Nephron progenitor cell (in vitro differentiated cells): ENCODE measurements around the gene INS.
A peak's percentile ranks its signal among the peaks of the same experiment; 100 is the strongest.

Source experiments
- DNase-seq: peaks from one replicate; pipeline ENCODE4 v3.0.0; 2021
- H3K27ac Mint-ChIP-seq: 2 replicates; pipeline ENCODE4 v1.8.0; 2021; ENCODE audit warnings: mild to moderate bottlenecking, moderate library complexity, mixed read lengths
- H3K27me3 Mint-ChIP-seq: 2 replicates; pipeline ENCODE4 v1.8.0; 2021; ENCODE audit warnings: mild to moderate bottlenecking, low read depth, mixed read lengths; ENCODE audit not compliant: poor library complexity
- H3K36me3 Mint-ChIP-seq: 2 replicates; pipeline ENCODE4 v1.8.0; 2021; ENCODE audit warnings: low read depth, mixed read lengths
- H3K4me1 Mint-ChIP-seq: 2 replicates; pipeline ENCODE4 v1.8.0; 2021; ENCODE audit warnings: mixed read lengths
- H3K4me3 Mint-ChIP-seq: 2 replicates; pipeline ENCODE4 v1.8.0; 2021; ENCODE audit warnings: mild to moderate bottlenecking, moderate library complexity, mixed read lengths
- H3K9me3 Mint-ChIP-seq: 2 replicates; pipeline ENCODE4 v1.8.0; 2021; ENCODE audit warnings: mild to moderate bottlenecking, moderate library complexity, mixed read lengths
- TF ChIP-seq, protein P1 (sequence below): fragments of 200-600 bp; sonication (generic); IDR thresholded peaks from 2 replicates; pipeline ENCODE4 v1.5.0; 2021; ENCODE audit warnings: antibody characterized with exemption

The INS gene

DNA sequence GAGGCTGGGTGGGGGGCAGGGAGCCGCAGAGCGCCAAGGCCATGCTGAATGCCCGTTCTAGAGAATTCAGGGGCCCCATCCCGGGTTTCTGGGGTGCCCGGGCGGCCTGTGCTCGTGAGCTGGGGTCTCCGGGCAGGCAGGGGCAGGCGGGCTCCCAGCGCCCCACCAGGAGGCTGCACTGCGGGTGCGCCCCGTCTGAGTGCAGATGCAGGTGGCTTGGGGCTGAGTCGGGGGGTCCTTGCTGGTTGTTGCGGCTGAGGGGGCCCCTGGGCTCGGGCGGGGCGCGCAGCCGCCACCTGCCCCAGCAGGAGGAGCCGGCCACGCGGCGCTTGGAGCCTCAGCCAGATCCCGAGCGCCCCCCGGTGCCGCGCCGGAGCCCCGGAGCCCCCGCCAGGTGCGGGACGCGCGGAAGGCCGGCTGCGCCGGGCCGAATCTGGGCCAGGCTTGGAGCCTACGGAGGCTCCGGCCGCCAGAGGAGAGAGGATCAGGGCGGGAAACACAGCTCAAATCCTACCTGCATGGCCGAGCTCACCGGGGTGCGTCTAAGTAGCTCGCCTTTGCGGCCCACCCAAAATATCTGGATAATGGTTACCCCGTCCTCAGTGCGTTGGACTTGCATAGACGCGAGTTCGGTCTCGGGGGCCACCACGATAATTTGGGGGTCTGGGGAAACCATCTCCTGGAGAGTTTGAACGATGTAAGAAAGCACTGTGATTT lies 21.2 kb downstream of the INS start:
- Mint-ChIP-seq H3K4me3 (peak overlapping the region; percentile 92), H3K9me3 (no peaks in the 10 kb centered on the region), H3K27me3 (peaks cover 75% of the 10 kb centered on the region), H3K27ac (no peak overlapping the region), H3K4me1 (peaks cover 44% of the 10 kb centered on the region), H3K36me3 (peaks cover 16% of the 10 kb centered on the region)
- TF ChIP-seq, protein P1, sequence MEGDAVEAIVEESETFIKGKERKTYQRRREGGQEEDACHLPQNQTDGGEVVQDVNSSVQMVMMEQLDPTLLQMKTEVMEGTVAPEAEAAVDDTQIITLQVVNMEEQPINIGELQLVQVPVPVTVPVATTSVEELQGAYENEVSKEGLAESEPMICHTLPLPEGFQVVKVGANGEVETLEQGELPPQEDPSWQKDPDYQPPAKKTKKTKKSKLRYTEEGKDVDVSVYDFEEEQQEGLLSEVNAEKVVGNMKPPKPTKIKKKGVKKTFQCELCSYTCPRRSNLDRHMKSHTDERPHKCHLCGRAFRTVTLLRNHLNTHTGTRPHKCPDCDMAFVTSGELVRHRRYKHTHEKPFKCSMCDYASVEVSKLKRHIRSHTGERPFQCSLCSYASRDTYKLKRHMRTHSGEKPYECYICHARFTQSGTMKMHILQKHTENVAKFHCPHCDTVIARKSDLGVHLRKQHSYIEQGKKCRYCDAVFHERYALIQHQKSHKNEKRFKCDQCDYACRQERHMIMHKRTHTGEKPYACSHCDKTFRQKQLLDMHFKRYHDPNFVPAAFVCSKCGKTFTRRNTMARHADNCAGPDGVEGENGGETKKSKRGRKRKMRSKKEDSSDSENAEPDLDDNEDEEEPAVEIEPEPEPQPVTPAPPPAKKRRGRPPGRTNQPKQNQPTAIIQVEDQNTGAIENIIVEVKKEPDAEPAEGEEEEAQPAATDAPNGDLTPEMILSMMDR: no peak
- peak; percentile 62 for DNase-seq

DNA sequence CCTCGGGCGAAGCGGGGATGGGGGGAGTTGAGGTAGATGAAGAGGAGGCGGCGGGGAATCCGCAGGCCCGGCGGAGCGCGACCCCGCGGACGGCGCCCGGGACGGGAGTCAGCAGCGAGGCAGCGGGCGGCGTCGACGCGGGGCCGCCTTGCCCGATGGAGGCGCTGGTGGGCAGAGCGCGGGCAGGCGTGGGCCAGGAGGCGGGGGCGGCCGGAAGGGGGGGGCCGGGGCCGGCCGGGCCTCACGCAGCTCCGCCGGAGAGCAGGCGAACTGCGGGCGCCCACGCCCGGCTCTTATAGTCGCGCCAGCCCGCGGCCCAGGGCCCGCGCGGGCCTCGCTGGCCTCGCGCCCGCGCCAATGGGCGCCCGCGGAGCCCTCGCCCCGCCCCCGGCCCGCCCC lies 21.9 kb downstream of the INS start, which contains the start of gene IGF2:
Gene IGF2, minus strand, starts transcription at position 267 of the 399 bp plus-strand sequence. CDS start 3,866 bp downstream, outside the sequence.
- Mint-ChIP-seq H3K4me3 (peak within 1 kb of the TSS; percentile 92), H3K36me3 (peaks cover 17% of the 10 kb centered on the region), H3K27ac (no peak within 1 kb of the TSS), H3K9me3 (no peaks in the 10 kb centered on the region), H3K4me1 (peaks cover 47% of the 10 kb centered on the region), H3K27me3 (peaks cover 69% of the 10 kb centered on the region)
- TF ChIP-seq, protein P1: no peak
- peak; percentile 71 for DNase-seq

DNA sequence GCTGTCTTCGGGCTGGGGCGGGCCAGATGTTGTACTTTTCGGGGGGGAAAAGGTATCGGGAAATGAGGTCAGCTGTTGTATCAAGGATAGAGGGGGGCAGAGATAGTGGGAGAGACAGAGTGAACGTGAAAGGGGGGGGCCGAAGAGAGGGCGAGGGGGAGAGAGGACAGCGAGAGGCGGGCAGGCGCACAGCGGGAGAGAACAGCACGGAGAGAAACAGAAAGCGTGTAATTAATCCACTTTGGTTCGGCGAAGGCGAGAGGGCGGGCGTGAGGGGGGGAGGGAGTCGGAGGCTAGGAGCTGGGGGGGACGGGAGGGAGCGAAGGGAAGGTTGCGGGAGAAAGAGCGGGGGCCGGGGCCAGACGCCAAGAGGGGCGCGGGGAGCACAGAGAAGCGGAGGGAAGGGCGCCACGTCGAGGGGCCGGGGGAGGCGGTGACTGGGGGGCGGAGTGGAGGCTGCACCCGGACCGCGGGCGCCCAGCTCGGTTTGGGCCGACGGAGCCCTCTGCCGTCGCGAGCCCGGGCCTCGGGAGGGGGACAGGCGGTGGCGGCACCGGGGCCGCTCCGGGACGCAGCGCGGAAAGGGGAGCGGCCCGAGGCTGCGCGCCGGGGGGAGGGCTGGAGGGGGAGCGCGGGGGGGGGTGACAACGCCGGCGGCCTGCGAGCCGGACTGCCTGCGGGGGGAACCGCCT lies 22.4 kb downstream of the INS start:
- peak; percentile 46 for DNase-seq

DNA sequence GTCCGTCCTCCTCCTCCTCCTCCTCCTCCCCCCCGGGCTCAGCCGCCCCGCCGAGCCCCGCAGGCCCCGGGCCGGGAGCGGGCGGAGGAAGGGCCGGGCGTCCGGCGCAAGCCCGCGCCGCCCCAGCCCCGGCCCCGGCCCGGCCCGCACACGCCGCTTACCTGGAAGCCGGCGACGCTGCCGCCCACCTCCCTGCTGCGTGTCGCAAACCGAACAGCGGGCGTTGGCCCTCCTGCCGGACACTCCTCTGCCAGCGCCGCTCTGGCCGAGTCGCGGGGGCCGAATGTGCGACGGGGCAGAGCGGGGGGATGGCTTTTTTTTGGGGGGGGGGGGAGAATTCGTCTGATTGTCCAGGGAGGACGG lies 23.0 kb downstream of the INS start:
- H3K4me1 Mint-ChIP-seq: peaks cover 52% of the 10 kb centered on the region
- peak overlapping the region; percentile 88 for H3K4me3 Mint-ChIP-seq
- H3K27me3 Mint-ChIP-seq: peaks cover 65% of the 10 kb centered on the region
- peak; percentile 53 for DNase-seq
- no peak overlapping the region for H3K27ac Mint-ChIP-seq
- no peaks in the 10 kb centered on the region for H3K9me3 Mint-ChIP-seq
- TF ChIP-seq, protein P1: no peak
- H3K36me3 Mint-ChIP-seq: peaks cover 22% of the 10 kb centered on the region

More for the DNA sequence above, 22.4 kb downstream of the INS start:
- Mint-ChIP-seq H3K4me1 (peaks cover 50% of the 10 kb centered on the region), H3K27me3 (peaks cover 65% of the 10 kb centered on the region), H3K36me3 (peaks cover 17% of the 10 kb centered on the region), H3K4me3 (peak overlapping the region; percentile 88), H3K27ac (no peak overlapping the region), H3K9me3 (no peaks in the 10 kb centered on the region)
- TF ChIP-seq, protein P1: no peak

DNA sequence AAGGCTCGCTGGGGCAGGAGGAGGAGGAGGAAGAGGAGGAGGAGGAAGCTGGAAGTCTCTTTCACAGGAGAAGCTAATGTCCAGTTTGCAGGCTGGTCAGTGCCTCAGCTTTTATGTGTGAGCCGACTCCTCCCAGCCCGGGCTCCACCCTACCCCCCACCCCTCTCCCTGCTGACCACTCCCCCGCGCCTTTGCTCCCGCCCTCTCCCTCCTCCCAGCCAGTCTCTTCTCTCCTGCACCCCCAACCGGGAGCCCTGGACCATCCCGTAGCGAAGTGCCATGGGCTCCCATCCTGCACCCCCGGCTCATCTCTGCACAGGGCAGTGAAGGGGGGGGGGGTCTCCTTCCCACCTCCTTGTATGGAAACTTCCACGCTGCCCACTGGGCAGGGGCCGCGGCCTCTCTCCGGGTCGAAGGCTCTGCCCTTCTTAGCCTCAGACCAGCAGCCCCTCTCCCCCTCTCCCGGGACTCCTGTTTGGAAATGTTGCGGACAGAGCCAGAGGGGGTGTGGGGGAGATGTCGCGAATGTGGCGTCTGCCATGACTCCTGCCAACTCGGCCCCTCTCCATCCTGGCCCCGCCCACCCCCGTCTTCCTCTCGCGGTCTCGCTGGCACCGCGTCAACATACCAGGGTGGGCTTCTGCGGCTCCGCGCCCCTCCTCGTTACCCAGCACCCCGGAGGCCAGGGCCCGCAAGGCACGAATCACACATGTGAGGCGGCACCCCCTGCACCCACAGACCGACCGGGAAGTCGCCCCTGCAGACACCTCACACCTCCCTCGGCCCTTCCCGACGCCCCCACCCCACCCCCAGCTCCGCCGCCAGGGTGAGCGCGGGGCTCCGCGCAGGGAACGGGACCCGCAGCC lies 23.6 kb downstream of the INS start:
- no peak overlapping the region for H3K27ac Mint-ChIP-seq
- no peaks in the 10 kb centered on the region for H3K9me3 Mint-ChIP-seq
- DNase-seq: peak; percentile 85
- peaks cover 61% of the 10 kb centered on the region for H3K27me3 Mint-ChIP-seq
- TF ChIP-seq, protein P1: no peak
- H3K36me3 Mint-ChIP-seq: peaks cover 28% of the 10 kb centered on the region
- peak overlapping the region; percentile 88 for H3K4me3 Mint-ChIP-seq
- H3K4me1 Mint-ChIP-seq: peaks cover 52% of the 10 kb centered on the region
